MM.1S (cell line): ENCODE data around the gene SVEP1.

ENCODE experiments used
- CTCF ChIP-seq: fragments of 300-600 bp; sonication (generic); IDR thresholded peaks from 2 replicates; pipeline ENCODE4 v1.5.1; 2016; ENCODE audit warnings: antibody characterized with exemption, low read length, mixed read lengths
- EZH2phosphoT487 ChIP-seq: fragments of 300-600 bp; sonication (generic); IDR thresholded peaks from 2 replicates; pipeline ENCODE4 v1.6.1; 2018; ENCODE audit warnings: antibody characterized with exemption, low read length

GRCh38 chr9:110340306-110340705 is 239.2 kb downstream of the SVEP1 start:
- peak; percentile 48 for TF ChIP-seq CTCF
- no peak for TF ChIP-seq EZH2phosphoT487
